ENCODE measurements around the gene KCNN1.

KCNN1 gene

DNA sequence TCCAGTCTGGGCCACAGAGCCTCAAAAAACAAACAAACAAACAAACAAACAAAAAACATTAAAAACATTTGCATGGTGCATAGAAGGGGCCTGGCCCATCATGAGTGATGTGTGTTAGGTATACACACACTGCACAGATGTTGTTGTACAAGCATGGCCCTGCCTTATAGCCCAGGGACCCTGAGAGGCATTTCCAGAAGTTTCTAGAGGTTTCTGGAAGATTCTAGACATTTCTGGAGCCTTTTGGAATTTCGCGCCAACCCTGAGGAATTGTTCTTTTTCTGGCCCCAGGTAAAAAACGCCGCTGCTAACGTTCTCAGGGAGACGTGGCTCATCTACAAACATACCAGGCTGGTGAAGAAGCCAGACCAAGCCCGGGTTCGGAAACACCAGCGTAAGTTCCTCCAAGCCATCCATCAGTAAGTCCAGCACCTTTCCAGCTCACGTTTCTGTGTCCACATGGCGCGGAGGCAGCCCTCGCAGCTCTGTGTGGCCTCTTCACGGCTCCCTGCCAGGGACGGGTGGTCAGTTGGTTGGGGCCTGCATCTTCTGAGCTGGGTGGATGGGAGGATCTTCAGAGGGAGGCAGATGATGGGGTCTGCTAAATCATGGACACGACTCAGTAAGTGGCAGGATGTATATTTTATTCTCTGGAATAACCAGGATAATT, 22.7 kb downstream of the KCNN1 start:
- TF ChIP-seq, protein P1, sequence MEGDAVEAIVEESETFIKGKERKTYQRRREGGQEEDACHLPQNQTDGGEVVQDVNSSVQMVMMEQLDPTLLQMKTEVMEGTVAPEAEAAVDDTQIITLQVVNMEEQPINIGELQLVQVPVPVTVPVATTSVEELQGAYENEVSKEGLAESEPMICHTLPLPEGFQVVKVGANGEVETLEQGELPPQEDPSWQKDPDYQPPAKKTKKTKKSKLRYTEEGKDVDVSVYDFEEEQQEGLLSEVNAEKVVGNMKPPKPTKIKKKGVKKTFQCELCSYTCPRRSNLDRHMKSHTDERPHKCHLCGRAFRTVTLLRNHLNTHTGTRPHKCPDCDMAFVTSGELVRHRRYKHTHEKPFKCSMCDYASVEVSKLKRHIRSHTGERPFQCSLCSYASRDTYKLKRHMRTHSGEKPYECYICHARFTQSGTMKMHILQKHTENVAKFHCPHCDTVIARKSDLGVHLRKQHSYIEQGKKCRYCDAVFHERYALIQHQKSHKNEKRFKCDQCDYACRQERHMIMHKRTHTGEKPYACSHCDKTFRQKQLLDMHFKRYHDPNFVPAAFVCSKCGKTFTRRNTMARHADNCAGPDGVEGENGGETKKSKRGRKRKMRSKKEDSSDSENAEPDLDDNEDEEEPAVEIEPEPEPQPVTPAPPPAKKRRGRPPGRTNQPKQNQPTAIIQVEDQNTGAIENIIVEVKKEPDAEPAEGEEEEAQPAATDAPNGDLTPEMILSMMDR (IDR thresholded peaks at IDR 0.05; ENCODE audit: low read depth, low read length): no peak

GRCh38 chr19:17993076-17993813, 26.3 kb downstream of the KCNN1 start:
- TF ChIP-seq, protein P1 (IDR thresholded peaks at IDR 0.05; ENCODE audit: low read depth, low read length): no peak
- no peak overlapping the region for H3K4me3 ChIP-seq (ENCODE audit: low read depth, low read length)

More for the DNA sequence above, 22.7 kb downstream of the KCNN1 start:
- no peak overlapping the region for H3K4me3 ChIP-seq (ENCODE audit: low read depth, low read length)

GRCh38 chr19:17996826-17997316, 30.0 kb downstream of the KCNN1 start:
- H3K4me3 ChIP-seq (ENCODE audit: low read depth, low read length): no peak overlapping the region
- TF ChIP-seq, protein P1 (IDR thresholded peaks at IDR 0.05; ENCODE audit: low read depth, low read length): peak; percentile 84

DNA sequence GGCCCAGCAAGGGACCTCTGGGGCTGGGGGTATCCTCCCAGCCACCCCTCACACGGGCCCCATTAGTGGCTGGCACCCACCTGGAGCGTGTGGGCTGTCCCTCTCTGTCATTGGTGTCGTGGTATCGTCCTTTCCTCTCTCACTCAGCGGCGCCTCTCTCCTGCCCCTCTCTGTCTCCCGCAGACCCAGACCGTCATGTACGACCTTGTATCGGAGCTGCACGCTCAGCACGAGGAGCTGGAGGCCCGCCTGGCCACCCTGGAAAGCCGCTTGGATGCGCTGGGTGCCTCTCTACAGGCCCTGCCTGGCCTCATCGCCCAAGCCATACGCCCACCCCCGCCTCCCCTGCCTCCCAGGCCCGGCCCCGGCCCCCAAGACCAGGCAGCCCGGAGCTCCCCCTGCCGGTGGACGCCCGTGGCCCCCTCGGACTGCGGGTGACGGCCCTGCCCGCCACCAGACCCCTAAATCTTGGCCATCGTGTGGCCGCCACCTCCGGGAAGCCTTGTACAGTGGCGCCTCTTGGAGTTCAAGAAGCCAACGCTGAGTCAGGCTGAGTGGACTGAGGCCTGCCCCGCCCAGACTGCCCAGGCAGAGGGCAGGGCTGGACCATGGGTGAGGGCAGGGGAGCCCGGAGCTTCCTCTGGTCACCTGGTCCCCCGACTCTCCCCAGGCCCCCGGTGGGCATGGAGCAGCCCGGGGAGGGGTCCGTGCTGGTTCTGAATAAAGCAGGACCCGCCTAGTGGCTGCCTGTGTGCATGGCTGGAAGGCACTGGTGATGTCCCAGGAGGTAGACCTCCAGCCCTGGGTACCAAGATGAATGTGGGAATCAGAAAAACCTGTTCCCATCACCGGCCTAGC, 31.3 kb downstream of the KCNN1 start:
- TF ChIP-seq, protein P1 (IDR thresholded peaks at IDR 0.05; ENCODE audit: low read depth, low read length): no peak

GRCh38 chr19:17998827-17999150, 31.9 kb downstream of the KCNN1 start:
- no peak overlapping the region for H3K4me3 ChIP-seq (ENCODE audit: low read depth, low read length)

More for the DNA sequence above, 31.3 kb downstream of the KCNN1 start:
- no peak overlapping the region for H3K4me3 ChIP-seq (ENCODE audit: low read depth, low read length)

DNA sequence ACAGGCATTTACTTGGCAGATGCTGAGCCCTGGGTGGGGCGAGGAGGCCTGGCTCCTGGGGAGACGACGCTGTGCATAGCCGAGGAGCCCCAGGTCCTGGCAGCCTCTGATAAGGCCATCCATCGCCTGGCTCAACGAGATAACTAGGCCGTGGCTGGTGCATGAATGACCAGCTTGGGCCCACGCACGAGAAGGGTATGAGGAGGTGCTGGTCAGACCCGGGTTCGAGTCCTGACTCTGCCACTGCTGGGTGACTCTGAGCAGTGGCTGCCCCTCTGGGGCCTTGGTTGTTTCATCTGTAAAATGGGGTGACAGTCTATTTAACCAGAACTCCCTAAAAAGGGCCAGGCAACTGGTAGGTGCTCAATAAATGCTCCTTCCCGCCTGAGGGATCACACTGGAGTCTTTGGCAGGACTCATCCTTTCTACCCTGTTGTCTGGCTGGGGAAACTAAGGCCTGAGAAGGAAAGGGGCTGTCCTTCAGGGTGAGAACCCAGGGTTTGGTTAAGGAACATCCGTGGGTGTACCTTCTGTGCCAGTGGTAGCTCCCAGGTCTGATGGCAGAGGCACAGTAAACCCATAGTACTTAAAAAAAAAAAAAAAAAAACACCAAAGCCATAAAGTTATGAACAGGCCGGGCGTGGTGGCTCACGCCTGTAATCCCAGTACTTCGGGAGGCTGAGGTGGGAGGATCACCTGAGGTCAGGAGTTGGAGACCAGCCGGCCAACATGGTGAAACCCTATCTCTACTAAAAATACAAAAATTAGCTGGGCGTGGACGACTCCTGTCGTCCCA, 33.0 kb downstream of the KCNN1 start:
- TF ChIP-seq, protein P1 (IDR thresholded peaks at IDR 0.05; ENCODE audit: low read depth, low read length): no peak
- no peak overlapping the region for H3K4me3 ChIP-seq (ENCODE audit: low read depth, low read length)

More at GRCh38 chr19:17998827-17999150, 31.9 kb downstream of the KCNN1 start:
- TF ChIP-seq, protein P1 (IDR thresholded peaks at IDR 0.05; ENCODE audit: low read depth, low read length): no peak

Measured in WI38 (cell line).